ENCODE data around the gene HECTD3. TPM values are rescaled to one million over a fixed set of nuclear protein-coding genes. Genes with fewer than 3 reads are reported as not detected.

Gene HECTD3
- polyA plus RNA-seq, 2 donors, result 25.1 to 38.6 TPM

DNA sequence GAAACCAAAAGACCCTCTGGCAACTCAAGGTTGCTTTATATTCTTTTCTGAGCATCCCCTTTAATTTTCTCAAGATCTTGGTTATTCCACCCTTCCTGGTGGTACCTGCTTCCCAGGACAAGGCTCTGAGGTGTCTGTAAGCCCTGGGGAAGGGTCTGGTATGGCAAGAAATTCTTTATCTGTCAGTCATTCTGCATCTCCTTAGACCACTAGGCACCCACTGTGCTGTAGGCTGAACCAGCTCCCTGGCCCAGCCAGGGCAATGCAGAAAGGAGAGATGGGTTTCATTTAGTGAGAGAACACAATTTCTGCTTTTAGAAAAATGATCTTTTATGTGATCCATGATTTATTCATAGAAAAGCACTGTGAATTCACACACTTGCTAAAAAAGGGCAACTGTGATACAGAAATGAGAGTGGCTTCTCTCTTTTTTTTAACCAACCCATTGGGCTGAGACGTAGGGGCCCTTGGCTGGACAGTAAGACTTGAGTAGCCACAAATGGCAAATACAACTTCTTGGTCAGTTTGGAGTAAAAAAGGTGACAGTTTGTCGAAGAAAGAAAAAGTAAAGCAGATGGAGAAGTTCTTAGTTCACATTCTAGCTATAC lies 5.1 kb upstream of the HECTD3 start:
- Histone ChIP-seq H3K36me3 (ENCODE audit: control insufficient read depth in 2 of 2, insufficient read depth in 2 of 2, low read length in 1 of 2) (peaks cover 0 to 2% of the 10 kb centered on the region in 2 donors), H3K27ac (ENCODE audit: low read depth in 2 of 2, low read length in 1 of 2) (no peak overlapping the region), H3K27me3 (ENCODE audit: control insufficient read depth in 1 of 2, insufficient read depth in 2 of 2, low read length in 2 of 2) (no peaks in the 10 kb centered on the region), H3K9me3 (ENCODE audit: control insufficient read depth in 2 of 2, insufficient read depth in 1 of 2, low read depth in 1 of 2, low read length in 1 of 2) (no peaks in the 10 kb centered on the region), H3K4me3 (ENCODE audit: low read depth in 1 of 2, low read length in 2 of 2) (no peak overlapping the region), H3K4me1 (ENCODE audit: control insufficient read depth in 2 of 2, insufficient read depth in 2 of 2, low read length in 1 of 2) (peaks cover 0 to 8% of the 10 kb centered on the region in 2 donors)
- 72 to 83% methylated on average over 2 of the region's 2 CpGs for WGBS, 2 donors

DNA sequence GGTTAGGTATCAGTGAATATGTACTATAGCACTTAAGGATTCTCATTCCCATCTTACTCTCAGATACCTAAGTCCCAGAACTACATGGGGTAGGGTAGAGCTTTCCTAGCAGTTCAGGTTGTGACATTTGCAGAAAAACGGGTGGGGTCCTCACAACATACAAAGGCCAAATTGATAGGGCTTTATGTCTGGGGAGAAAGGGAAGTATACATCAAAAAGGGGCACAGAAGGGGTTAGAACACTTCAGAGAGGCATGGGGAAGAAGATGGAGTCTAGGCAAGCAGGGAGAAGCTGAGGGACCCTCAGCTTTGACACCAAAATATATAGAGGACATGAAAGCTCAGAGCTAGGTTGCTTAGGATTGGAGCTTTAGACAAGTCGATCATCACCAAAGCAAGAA lies 4.6 kb upstream of the HECTD3 start:
- WGBS, 2 donors, result 66 to 77% methylated on average over 2 of the region's 2 CpGs
- H3K27ac ChIP-seq (ENCODE audit: low read depth in 2 of 2, low read length in 1 of 2), result no peak overlapping the region
- H3K9me3 ChIP-seq (ENCODE audit: control insufficient read depth in 2 of 2, insufficient read depth in 1 of 2, low read depth in 1 of 2, low read length in 1 of 2), result no peaks in the 10 kb centered on the region
- no peaks in the 10 kb centered on the region for H3K27me3 ChIP-seq (ENCODE audit: control insufficient read depth in 1 of 2, insufficient read depth in 2 of 2, low read length in 2 of 2)
- peaks cover 0 to 2% of the 10 kb centered on the region in 2 donors for H3K36me3 ChIP-seq (ENCODE audit: control insufficient read depth in 2 of 2, insufficient read depth in 2 of 2, low read length in 1 of 2)
- peaks cover 0 to 8% of the 10 kb centered on the region in 2 donors for H3K4me1 ChIP-seq (ENCODE audit: control insufficient read depth in 2 of 2, insufficient read depth in 2 of 2, low read length in 1 of 2)
- no peak overlapping the region for H3K4me3 ChIP-seq (ENCODE audit: low read depth in 1 of 2, low read length in 2 of 2)

DNA sequence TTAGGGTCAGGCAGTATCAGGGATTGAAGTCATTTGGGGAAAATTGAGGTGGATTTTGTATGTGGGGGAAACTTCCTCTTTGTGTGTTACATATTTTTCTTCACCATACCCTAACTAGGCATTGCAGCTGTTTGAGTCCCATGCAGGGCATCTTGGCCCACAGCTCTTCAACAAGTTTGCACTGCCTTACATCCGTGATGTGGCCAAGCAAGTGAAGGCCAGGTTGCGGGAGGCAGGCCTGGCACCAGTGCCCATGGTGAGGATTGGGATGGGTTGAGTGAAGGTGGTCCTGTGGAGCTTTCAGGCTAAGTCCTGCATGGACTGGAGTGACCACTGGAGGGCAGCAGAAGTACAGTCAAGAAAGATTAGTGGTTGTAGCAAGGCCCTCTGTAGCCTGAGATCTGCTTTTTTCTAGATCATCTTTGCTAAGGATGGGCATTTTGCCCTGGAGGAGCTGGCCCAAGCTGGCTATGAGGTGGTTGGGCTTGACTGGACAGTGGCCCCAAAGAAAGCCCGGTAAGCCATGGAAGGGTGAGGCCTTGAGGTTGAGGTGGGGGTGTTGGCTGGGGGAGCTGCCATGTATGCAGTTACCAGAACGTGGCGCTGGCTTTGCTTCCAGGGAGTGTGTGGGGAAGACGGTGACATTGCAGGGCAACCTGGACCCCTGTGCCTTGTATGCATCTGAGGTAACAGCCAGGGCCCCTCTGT lies 3.4 kb upstream of the HECTD3 start:
- Histone ChIP-seq H3K36me3 (ENCODE audit: control insufficient read depth in 2 of 2, insufficient read depth in 2 of 2, low read length in 1 of 2) (peaks cover 0 to 6% of the 10 kb centered on the region in 2 donors), H3K4me1 (ENCODE audit: control insufficient read depth in 2 of 2, insufficient read depth in 2 of 2, low read length in 1 of 2) (peaks cover 0 to 16% of the 10 kb centered on the region in 2 donors), H3K27me3 (ENCODE audit: control insufficient read depth in 1 of 2, insufficient read depth in 2 of 2, low read length in 2 of 2) (no peaks in the 10 kb centered on the region), H3K4me3 (ENCODE audit: low read depth in 1 of 2, low read length in 2 of 2) (no peak overlapping the region), H3K9me3 (ENCODE audit: control insufficient read depth in 2 of 2, insufficient read depth in 1 of 2, low read depth in 1 of 2, low read length in 1 of 2) (no peaks in the 10 kb centered on the region), H3K27ac (ENCODE audit: low read depth in 2 of 2, low read length in 1 of 2) (no peak overlapping the region)
- 36 to 38% methylated on average over 6 of the region's 6 CpGs for WGBS, 2 donors

DNA sequence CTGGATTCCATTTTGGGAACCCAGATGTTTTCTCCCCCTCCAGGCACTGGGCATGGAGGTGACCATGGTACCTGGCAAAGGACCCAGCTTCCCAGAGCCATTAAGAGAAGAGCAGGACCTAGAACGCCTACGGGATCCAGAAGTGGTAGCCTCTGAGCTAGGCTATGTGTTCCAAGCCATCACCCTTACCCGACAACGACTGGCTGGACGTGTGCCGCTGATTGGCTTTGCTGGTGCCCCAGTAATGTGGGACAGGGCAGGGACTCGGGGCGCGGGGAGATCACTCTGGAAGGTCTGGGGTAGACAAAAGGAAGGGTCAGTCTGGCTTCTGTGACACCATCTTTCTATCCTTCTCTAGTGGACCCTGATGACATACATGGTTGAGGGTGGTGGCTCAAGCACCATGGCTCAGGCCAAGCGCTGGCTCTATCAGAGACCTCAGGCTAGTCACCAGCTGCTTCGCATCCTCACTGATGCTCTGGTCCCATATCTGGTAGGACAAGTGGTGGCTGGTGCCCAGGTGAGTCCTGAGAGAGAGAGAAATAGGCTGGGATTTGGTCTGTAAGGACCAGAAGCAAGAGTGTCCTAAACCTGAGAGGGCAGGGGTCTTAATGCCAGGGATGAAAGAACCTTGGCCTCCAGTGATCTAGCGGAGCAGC lies 2.6 kb upstream of the HECTD3 start:
- Histone ChIP-seq H3K4me1 (ENCODE audit: control insufficient read depth in 2 of 2, insufficient read depth in 2 of 2, low read length in 1 of 2) (peaks cover 0 to 17% of the 10 kb centered on the region in 2 donors), H3K27me3 (ENCODE audit: control insufficient read depth in 1 of 2, insufficient read depth in 2 of 2, low read length in 2 of 2) (no peaks in the 10 kb centered on the region), H3K9me3 (ENCODE audit: control insufficient read depth in 2 of 2, insufficient read depth in 1 of 2, low read depth in 1 of 2, low read length in 1 of 2) (no peaks in the 10 kb centered on the region), H3K4me3 (ENCODE audit: low read depth in 1 of 2, low read length in 2 of 2) (no peak overlapping the region), H3K27ac (ENCODE audit: low read depth in 2 of 2, low read length in 1 of 2) (no peak overlapping the region), H3K36me3 (ENCODE audit: control insufficient read depth in 2 of 2, insufficient read depth in 2 of 2, low read length in 1 of 2) (peaks cover 0 to 14% of the 10 kb centered on the region in 2 donors)
- 82 to 83% methylated on average over 12 of the region's 12 CpGs for WGBS, 2 donors

DNA sequence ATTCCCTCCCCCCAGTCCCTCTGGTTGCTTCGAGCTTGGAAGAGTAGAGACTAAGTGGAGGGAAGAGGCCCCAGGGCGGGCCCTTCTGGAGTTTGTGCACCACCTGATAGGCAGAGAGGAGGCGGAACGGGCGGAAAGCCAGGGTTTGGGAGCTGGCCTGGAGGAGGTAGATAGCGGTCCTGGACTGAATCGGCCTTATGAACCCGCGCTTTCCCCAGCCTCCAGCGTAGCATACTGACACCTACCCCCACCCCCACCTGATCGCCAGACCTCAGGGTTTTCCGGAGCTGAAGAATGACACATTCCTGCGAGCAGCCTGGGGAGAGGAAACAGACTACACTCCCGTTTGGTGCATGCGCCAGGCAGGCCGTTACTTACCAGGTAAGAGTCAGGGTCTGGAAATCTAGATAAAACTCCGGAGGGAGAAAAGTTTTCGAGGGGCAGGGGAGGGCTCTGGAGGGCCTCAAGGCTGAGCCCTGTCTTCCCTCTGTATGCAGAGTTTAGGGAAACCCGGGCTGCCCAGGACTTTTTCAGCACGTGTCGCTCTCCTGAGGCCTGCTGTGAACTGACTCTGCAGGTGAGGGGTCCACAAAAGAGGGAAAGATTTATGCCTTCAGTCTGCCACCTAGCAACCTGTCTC lies 1.6 kb upstream of the HECTD3 start:
- Histone ChIP-seq H3K4me1 (ENCODE audit: control insufficient read depth in 2 of 2, insufficient read depth in 2 of 2, low read length in 1 of 2) (peaks cover 0 to 17% of the 10 kb centered on the region in 2 donors), H3K36me3 (ENCODE audit: control insufficient read depth in 2 of 2, insufficient read depth in 2 of 2, low read length in 1 of 2) (peaks cover 3 to 23% of the 10 kb centered on the region in 2 donors)
- 5 to 7% methylated on average over 21 of the region's 21 CpGs for WGBS, 2 donors

DNA sequence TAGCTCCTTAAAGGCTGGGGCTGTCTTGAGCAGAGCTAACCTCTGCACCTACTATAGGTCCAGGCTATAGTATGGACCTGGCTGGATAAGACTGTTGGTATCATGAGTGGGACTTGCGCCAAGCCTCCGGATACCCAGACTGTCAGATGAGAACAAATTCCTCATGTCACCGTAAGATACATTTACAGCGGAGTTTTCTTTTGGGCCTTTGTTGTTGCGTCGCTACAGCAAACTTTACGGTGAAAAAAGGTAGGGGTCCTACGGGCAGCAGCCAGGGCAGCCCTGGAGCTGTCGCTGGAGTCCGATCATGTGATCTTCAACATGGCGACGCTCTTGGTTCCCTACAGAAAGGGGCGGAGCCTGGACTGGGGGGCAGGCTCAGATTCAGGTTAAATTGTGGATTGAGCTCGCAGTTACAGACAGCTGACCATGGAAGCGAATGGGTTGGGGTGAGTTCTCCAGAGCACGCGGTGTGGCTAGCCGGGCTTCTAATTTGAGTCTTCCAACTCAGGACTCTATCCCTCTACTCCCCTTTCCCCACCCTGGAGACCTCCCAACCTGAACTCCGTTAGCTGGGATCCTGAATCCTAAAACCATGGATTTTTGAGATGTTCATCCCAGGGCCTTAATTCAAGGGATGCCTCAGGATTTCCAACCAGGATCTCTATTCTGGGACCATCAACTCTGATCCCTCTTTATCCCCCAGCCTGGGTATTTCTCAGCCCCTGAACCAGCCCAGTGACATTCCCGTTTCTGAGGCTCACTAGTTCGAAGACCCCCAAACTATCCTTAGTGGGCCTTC lies 914 bp upstream of the HECTD3 start, which contains the start of gene UROD:
Gene UROD, plus strand, starts transcription at position 418 of the 802 bp plus-strand sequence. Its CDS starts 12 bp downstream, at position 430.
- Histone ChIP-seq H3K4me1 (ENCODE audit: control insufficient read depth in 2 of 2, insufficient read depth in 2 of 2, low read length in 1 of 2) (peaks cover 0 to 17% of the 10 kb centered on the region in 2 donors), H3K27me3 (ENCODE audit: control insufficient read depth in 1 of 2, insufficient read depth in 2 of 2, low read length in 2 of 2) (no peaks in the 10 kb centered on the region), H3K36me3 (ENCODE audit: control insufficient read depth in 2 of 2, insufficient read depth in 2 of 2, low read length in 1 of 2) (peaks cover 3 to 30% of the 10 kb centered on the region in 2 donors), H3K27ac (ENCODE audit: low read depth in 2 of 2, low read length in 1 of 2) (peak within 1 kb of the TSS; percentile 85 to 92), H3K9me3 (ENCODE audit: control insufficient read depth in 2 of 2, insufficient read depth in 1 of 2, low read depth in 1 of 2, low read length in 1 of 2) (no peaks in the 10 kb centered on the region), H3K4me3 (ENCODE audit: low read depth in 1 of 2, low read length in 2 of 2) (peak within 1 kb of the TSS; percentile 92 to 95)
- WGBS, 2 donors, result 1% methylated on average over 21 of the region's 21 CpGs

More for the DNA sequence above, 1.6 kb upstream of the HECTD3 start:
- H3K4me3 ChIP-seq (ENCODE audit: low read depth in 1 of 2, low read length in 2 of 2), result peak overlapping the region; percentile 46 to 92
- no peaks in the 10 kb centered on the region for H3K9me3 ChIP-seq (ENCODE audit: control insufficient read depth in 2 of 2, insufficient read depth in 1 of 2, low read depth in 1 of 2, low read length in 1 of 2)
- no peaks in the 10 kb centered on the region for H3K27me3 ChIP-seq (ENCODE audit: control insufficient read depth in 1 of 2, insufficient read depth in 2 of 2, low read length in 2 of 2)
- H3K27ac ChIP-seq (ENCODE audit: low read depth in 2 of 2, low read length in 1 of 2), result peak overlapping the region; percentile 70 to 92

DNA sequence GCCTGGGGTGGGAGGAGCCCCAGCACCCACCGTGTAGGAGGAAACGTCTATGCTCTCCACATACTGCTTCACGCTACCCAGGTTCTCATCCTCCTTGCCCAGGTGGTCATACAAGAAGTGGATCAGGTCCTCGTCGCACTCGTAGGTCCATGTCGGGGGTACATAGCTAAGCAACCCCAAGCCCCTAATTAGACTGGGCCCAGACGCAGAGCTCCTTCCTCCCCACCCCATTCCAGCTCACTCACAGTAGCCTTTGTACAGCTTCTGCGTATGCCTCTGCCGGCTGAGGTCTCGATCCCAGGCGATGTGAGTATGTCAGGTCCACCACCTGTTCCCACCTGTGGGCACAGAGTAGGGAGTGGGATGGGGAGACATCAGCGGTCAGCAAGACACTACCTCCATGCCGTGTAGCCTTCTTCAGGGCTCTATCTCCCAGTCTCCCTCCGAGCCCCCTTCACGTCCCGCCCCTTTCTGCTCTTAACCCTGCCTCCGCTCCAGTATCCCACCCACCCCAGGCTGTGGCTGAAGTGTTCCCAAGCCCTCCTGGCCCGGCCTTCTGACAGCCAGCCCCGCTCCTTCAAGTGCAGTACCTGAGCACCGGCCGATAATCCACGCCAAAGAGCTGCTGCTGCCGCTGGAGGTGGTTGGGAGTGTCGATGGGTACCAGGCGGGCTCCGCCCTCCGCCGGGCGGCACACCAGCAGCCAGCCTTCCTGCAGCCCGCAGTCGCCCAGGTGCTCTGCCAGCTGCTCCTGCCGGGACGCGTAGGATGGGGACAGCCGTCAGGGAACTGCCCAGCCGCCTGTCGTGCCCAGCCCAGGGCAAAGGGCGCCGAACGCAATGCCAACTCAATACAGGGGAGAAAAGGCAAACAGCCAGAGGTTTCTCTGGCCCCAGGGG lies 919 bp downstream of the HECTD3 start:
- H3K27ac ChIP-seq (ENCODE audit: low read depth in 2 of 2, low read length in 1 of 2), result peak overlapping the region; percentile 85 to 88
- H3K9me3 ChIP-seq (ENCODE audit: control insufficient read depth in 2 of 2, insufficient read depth in 1 of 2, low read depth in 1 of 2, low read length in 1 of 2), result no peaks in the 10 kb centered on the region
- peaks cover 3 to 45% of the 10 kb centered on the region in 2 donors for H3K36me3 ChIP-seq (ENCODE audit: control insufficient read depth in 2 of 2, insufficient read depth in 2 of 2, low read length in 1 of 2)
- peaks cover 0 to 17% of the 10 kb centered on the region in 2 donors for H3K4me1 ChIP-seq (ENCODE audit: control insufficient read depth in 2 of 2, insufficient read depth in 2 of 2, low read length in 1 of 2)
- H3K4me3 ChIP-seq (ENCODE audit: low read depth in 1 of 2, low read length in 2 of 2), result peak overlapping the region; percentile 92 to 95
- WGBS, 2 donors, result 18 to 19% methylated on average over 41 of the region's 41 CpGs
- no peaks in the 10 kb centered on the region for H3K27me3 ChIP-seq (ENCODE audit: control insufficient read depth in 1 of 2, insufficient read depth in 2 of 2, low read length in 2 of 2)

DNA sequence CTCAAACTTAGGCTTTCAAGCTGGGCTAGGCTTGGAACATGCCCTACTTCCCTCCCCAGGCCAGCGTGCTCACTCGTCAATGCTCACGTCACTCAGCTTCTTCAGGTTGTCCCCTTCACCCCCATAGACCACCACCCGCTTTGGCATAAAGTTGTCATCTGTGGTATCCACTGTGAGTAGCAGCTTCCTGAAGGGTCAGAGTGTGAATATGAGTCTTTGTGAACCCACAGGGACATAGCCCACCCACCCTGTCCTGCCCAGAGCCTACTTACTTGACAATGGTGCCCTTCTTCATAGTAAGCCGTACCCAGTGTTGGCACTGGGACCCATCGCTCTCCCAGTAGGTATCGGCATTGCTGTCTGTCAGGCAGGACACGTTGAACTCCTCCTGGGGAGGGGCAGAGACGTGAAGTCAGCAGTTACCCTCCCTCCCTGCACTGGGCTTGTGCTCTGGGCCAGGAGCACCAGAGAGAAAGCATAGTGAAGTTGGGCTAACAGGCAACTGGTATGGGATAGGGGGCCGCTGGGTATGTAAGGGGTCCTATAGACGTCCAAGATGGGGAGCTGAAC lies 1.7 kb downstream of the HECTD3 start:
- peaks cover 0 to 15% of the 10 kb centered on the region in 2 donors for H3K4me1 ChIP-seq (ENCODE audit: control insufficient read depth in 2 of 2, insufficient read depth in 2 of 2, low read length in 1 of 2)
- no peak overlapping the region for H3K27ac ChIP-seq (ENCODE audit: low read depth in 2 of 2, low read length in 1 of 2)
- no peaks in the 10 kb centered on the region for H3K9me3 ChIP-seq (ENCODE audit: control insufficient read depth in 2 of 2, insufficient read depth in 1 of 2, low read depth in 1 of 2, low read length in 1 of 2)
- H3K4me3 ChIP-seq (ENCODE audit: low read depth in 1 of 2, low read length in 2 of 2), result no peak overlapping the region
- WGBS, 2 donors, result 90 to 91% methylated on average over 11 of the region's 11 CpGs
- H3K36me3 ChIP-seq (ENCODE audit: control insufficient read depth in 2 of 2, insufficient read depth in 2 of 2, low read length in 1 of 2), result peaks cover 6 to 53% of the 10 kb centered on the region in 2 donors
- H3K27me3 ChIP-seq (ENCODE audit: control insufficient read depth in 1 of 2, insufficient read depth in 2 of 2, low read length in 2 of 2), result no peaks in the 10 kb centered on the region
